HG02885 (cell line): ENCODE measurements around the gene DUS4L.

ENCODE experiments used
- ATAC-seq: cut with Tn5 transposase; IDR thresholded peaks from one replicate; pipeline ENCODE4 v1.9.1; 2021; ENCODE audit warnings: mild to moderate bottlenecking; ENCODE audit not compliant: unreplicated experiment, poor library complexity

DUS4L gene

GRCh38 chr7:107579885-107580715, 16.3 kb downstream of the DUS4L start, which contains the start of gene BCAP29:
Gene BCAP29 (plus strand): TSS chr7:107580246. CDS start chr7:107580773, 527 bp downstream.
- ATAC-seq: peak; percentile 93

GRCh38 chr7:107580716-107581383, 17.1 kb downstream of the DUS4L start:
- ATAC-seq: no peak

- ATAC-seq: no peak
These were observed 17.7 kb downstream of the DUS4L start for GRCh38 chr7:107581387-107582013.

- no peak for ATAC-seq
These were observed 19.1 kb downstream of the DUS4L start for GRCh38 chr7:107582875-107583274.

- no peak for ATAC-seq
These were observed 20.9 kb downstream of the DUS4L start for GRCh38 chr7:107584716-107585115.

GRCh38 chr7:107588529-107589130, 24.9 kb downstream of the DUS4L start:
- ATAC-seq: no peak

- no peak for ATAC-seq
These were observed 27.6 kb downstream of the DUS4L start for GRCh38 chr7:107591421-107591820.

- ATAC-seq: no peak
These were observed 28.7 kb downstream of the DUS4L start for GRCh38 chr7:107592361-107593024.

- ATAC-seq: no peak
These were observed 29.2 kb downstream of the DUS4L start for GRCh38 chr7:107593025-107593410.

- ATAC-seq: no peak
These were observed 31.4 kb downstream of the DUS4L start for GRCh38 chr7:107594961-107595737.

GRCh38 chr7:107596881-107597581, 33.3 kb downstream of the DUS4L start:
- ATAC-seq: no peak

- ATAC-seq: no peak
These were observed 33.8 kb downstream of the DUS4L start for GRCh38 chr7:107597582-107597916.

- ATAC-seq: no peak
These were observed 34.2 kb downstream of the DUS4L start for GRCh38 chr7:107597953-107598352.

- ATAC-seq: no peak
These were observed 35.5 kb downstream of the DUS4L start for GRCh38 chr7:107599262-107599661.

- no peak for ATAC-seq
These were observed 37.0 kb downstream of the DUS4L start for GRCh38 chr7:107600816-107601215.

- no peak for ATAC-seq
These were observed 41.5 kb downstream of the DUS4L start for GRCh38 chr7:107605218-107605815.

GRCh38 chr7:107606303-107606702, 42.5 kb downstream of the DUS4L start:
- ATAC-seq: no peak

- ATAC-seq: no peak
These were observed 46.1 kb downstream of the DUS4L start for GRCh38 chr7:107609811-107610261.

- ATAC-seq: no peak
These were observed 46.6 kb downstream of the DUS4L start for GRCh38 chr7:107610323-107610722.
